GM12865 (cell line): ENCODE results near the gene IQCN.

Source experiments
- DNase-seq: peaks from one replicate; pipeline ENCODE4 v3.0.0; 2010; ENCODE audit warnings: low read depth
- H3K4me3 ChIP-seq: 2 replicates; pipeline ENCODE4 v1.5.1; 2011; ENCODE audit warnings: mild to moderate bottlenecking, low read depth, low read length, control low read depth
- CTCF ChIP-seq: IDR thresholded peaks from 2 replicates; pipeline ENCODE4 v1.5.1; 2011; ENCODE audit warnings: low read length, control low read depth, low read depth, inconsistent platforms; ENCODE audit not compliant: insufficient read depth; ENCODE audit errors: missing control alignments

IQCN gene

DNA sequence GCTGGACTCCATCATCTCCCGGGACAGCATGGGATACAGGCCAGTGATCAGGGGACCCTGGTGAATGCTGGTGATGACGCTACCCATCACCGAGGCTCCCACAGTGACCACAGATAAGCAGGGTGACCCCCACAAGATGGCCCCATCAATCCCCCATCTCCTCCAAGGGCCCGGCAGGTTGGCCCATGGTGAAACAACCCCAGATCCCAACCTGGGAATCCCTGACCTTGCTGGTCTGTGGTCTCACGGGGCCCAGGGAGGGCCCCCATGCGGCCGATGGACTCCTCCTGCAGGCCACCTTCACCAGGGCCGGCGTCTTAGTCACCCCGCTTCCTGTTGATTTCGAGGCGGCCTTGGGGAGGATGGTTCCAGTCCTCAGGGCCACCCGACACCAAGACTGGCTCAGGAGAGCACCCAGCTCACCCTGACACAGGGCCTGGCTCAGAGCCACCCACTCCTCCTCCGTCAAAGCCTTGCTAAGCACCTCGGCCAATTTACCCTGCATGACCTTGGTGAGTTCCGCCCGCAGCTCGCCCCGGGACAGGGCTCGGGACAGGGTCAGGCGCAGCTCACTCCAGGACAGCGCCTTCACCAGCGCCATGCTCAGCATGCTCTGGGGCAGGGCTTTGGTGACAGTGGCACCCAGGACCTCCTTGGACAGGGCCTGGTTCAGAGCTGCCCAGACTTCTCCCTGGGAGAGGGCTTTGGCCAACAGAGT lies 10.0 kb downstream of the IQCN start:
- no peak for TF ChIP-seq CTCF
- DNase-seq: no peak
- no peak overlapping the region for H3K4me3 ChIP-seq

- TF ChIP-seq CTCF: no peak
- no peak overlapping the region for H3K4me3 ChIP-seq
- DNase-seq: no peak
Observed at GRCh38 chr19:18263324-18264136, 10.7 kb downstream of the IQCN start.

DNA sequence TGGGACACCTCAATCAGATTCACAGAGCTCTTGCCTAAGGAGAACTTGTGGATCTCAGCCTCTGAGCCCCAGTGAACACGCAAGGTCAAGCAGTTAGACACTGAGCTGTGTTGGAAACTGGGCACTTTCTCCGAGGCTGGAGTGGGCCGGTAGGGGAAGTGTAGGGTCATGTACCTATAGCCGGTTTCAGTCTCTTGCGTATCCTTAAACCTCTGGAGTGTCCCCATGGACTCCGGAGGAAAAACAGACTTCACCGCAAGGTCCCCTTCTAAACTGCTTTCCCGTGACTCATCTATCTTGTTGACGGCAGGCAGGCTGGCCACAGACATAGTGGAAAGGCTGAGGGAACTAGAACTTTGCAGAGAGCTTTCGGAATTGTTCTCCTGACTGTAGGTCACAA lies 11.3 kb downstream of the IQCN start:
- DNase-seq: no peak
- H3K4me3 ChIP-seq: no peak overlapping the region
- no peak for TF ChIP-seq CTCF

DNA sequence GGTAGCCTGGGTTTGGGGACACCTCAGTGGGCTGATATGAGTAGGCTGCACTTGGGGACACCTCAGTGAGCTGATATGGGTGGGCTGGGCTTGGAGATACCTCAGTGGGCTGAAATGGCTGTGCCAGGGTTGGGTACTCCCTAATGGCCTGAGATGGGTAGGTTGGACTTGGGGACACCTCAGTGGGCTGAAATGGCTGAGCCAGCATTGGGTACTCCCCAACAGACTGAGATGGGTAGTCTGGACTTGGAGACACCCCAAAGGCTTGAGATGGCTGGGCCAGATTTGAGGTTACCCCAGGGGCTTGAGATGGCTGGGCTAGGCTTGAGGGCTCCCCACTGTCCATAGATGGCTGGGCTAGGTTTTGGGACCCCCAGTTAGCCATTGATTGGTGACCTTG lies 12.1 kb downstream of the IQCN start:
- TF ChIP-seq CTCF: no peak
- no peak for DNase-seq
- H3K4me3 ChIP-seq: no peak overlapping the region

DNA sequence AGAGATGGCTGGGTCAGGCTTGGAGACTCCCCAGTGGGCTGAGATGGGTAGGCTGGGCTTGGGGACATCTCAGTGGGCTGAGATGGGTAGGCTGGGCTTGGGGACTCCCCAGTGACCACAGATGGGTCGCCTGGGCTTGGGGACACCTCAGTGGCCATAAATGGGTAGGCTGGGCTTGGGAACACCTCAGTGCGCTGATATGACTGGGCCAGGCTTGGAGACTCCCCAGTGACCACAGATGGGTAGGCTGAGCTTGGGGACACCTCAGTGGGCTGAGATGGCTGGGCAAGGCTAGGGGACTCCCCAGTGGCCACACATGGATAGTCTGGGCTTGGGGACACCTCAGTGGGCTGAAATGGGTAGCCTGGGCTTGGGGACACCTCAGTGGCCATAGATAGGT lies 12.8 kb downstream of the IQCN start:
- no peak overlapping the region for H3K4me3 ChIP-seq
- no peak for TF ChIP-seq CTCF
- DNase-seq: no peak

DNA sequence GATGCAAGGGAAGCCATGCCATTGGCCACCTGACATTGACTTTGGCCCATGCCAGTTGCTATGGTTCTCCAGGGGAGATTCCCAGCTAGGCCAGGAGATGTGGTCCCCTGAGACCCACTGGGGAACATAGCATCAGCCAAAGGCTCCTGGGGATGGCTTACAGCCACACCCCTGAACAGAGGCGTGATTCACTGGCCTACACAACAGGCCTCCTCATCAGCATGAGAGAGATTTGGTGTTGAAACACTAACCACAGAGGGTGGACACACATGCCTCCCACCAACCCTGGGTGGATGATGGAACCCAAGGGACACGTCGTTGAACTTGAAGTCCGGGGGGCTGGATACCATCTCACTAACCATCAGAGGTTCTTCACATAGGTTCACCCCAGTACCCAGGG lies 14.4 kb downstream of the IQCN start:
- no peak for TF ChIP-seq CTCF
- H3K4me3 ChIP-seq: no peak overlapping the region
- no peak for DNase-seq
